Ascending aorta (tissue), 2 donors: Measurements from ENCODE around the gene TCF4. TPM values are rescaled to one million over a fixed set of nuclear protein-coding genes. Genes with fewer than 3 reads are reported as not detected.
A peak's percentile ranks its signal among the peaks of the same experiment; 100 is the strongest.

ENCODE experiments used
- DNase-seq, 2 donors: peaks; one replicate each; pipeline ENCODE4 v3.0.0-alpha.2; 2019; ENCODE audit warnings: low spot score in 2 of 2
- H3K27ac ChIP-seq, 2 donors: fragments of 200-600 bp; sonication (generic); one replicate each; pipeline ENCODE4 v1.5.1; 2016 to 2017; ENCODE audit warnings: mild to moderate bottlenecking in 1 of 2
- H3K27me3 ChIP-seq: fragments of 200-600 bp; sonication (generic); one replicate; pipeline ENCODE4 v1.5.1; 2017
- H3K36me3 ChIP-seq, 2 donors: fragments of 200-600 bp; sonication (generic); one replicate each; pipeline ENCODE4 v1.5.1; 2016
- H3K4me1 ChIP-seq, 2 donors: fragments of 200-600 bp; sonication (generic); one replicate each; pipeline ENCODE4 v1.5.1; 2016 to 2017; ENCODE audit warnings: mild to moderate bottlenecking in 1 of 2
- H3K4me3 ChIP-seq, 2 donors: fragments of 200-600 bp; sonication (generic); one replicate each; pipeline ENCODE4 v1.5.1; 2016 to 2017; ENCODE audit warnings: mild to moderate bottlenecking in 1 of 2
- H3K9me3 ChIP-seq, 2 donors: fragments of 200-600 bp; sonication (generic); one replicate each; pipeline ENCODE4 v1.5.1; 2016
- CTCF ChIP-seq, 3 experiments: fragments of 200-600 bp in 2 of 3; fragments of 450-650 bp in 1 of 3; sonication (generic) in 2 of 3; IDR thresholded peaks; one replicate each; pipeline ENCODE4 v1.5.1; 2016 to 2019; ENCODE audit warnings: antibody characterized with exemption in 3 of 3, mild to moderate bottlenecking in 1 of 3, moderate library complexity in 1 of 3
- intact Hi-C: fragments of 100-400 bp; cut with DNase I; formaldehyde crosslinking; loops from one replicate; pipeline ENCODE4 v1.15.1; 2023
- total RNA-seq: library from RNA; depleted of rRNA; stranded (reverse); fragments of >200 nt; gene quantifications from one replicate; pipeline ENCODE4 v1.1.0, GENCODE V29; 2016

The TCF4 gene
- total RNA-seq, 1 donor from 2014 or later, result 180 TPM

GRCh38 chr18:55280503-55280902 lies 307.5 kb downstream of the TCF4 start:
- TF ChIP-seq CTCF (IDR thresholded peaks at IDR 0.05), result no peak
- Histone ChIP-seq H3K4me3 (no peak overlapping the region), H3K27ac (no peak overlapping the region), H3K4me1 (peaks cover 0 to 7% of the 10 kb centered on the region in 2 donors), H3K27me3 (no peaks in the 10 kb centered on the region), H3K36me3 (peaks cover 0 to 7% of the 10 kb centered on the region in 2 donors), H3K9me3 (no peaks in the 10 kb centered on the region)
- DNase-seq, result no peak
- intact Hi-C loops, result no loop called here

- DNase-seq, result peak in 1 of 2 donors; percentile 78
- Histone ChIP-seq H3K27me3 (no peaks in the 10 kb centered on the region), H3K4me1 (peaks cover 0 to 3% of the 10 kb centered on the region in 2 donors), H3K9me3 (no peaks in the 10 kb centered on the region), H3K27ac (no peak overlapping the region), H3K36me3 (peaks cover 0 to 27% of the 10 kb centered on the region in 2 donors), H3K4me3 (no peak overlapping the region)
- intact Hi-C loops, result no loop called here
- no peak for TF ChIP-seq CTCF (IDR thresholded peaks at IDR 0.05)
Measured at GRCh38 chr18:55275039-55275901, 312.7 kb downstream of the TCF4 start.

DNA sequence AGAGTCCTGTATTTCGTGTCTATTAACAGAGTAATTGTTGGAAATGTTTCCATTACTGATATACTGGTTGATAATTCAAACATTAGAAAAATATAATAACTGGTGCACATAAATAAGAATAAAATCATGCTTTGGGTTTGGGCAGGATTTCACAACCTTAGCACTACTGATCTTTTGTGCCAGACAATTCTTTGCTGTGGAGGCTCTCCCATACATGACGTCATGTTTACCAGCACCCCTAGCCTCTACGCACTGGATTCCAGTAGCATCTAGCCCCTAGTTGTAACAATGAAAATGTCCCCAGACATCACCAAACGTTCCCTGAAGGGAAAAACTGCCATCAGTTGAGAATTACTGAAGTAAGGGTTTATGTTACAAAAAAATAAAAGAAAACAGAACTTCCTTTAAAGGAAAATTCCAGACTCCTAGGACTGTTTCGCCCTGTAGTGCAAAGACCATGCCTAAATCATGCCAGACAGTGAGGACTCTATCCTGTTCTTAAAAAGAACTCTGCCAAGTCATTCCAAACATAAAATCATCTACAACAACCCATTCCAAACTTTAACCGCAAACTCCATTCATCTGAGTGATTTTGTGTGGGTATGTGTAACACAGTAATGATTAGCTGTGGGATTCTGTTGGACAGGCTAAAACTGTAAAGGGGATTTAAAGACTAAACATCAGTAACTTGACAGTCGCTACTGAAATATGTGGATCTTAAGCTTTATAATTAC lies 315.3 kb downstream of the TCF4 start:
- Histone ChIP-seq H3K4me3 (no peak overlapping the region), H3K27ac (peak overlapping the region; percentile 48 to 70), H3K27me3 (no peaks in the 10 kb centered on the region), H3K36me3 (peaks cover 14 to 40% of the 10 kb centered on the region in 2 donors), H3K9me3 (no peaks in the 10 kb centered on the region), H3K4me1 (peaks cover 0 to 3% of the 10 kb centered on the region in 2 donors)
- DNase-seq, result peak in 1 of 2 donors; percentile 67
- intact Hi-C loops, result loop anchor here (5.0 kb wide), 1 partner anchor 45 kb away; no protein-coding TSS in a partner anchor
- TF ChIP-seq CTCF (IDR thresholded peaks at IDR 0.05), result no peak

- intact Hi-C loops, result loop anchor here (5.0 kb wide), 1 partner anchor 48 kb away; no protein-coding TSS in a partner anchor
Measured at GRCh38 chr18:55269622-55270021, 318.4 kb downstream of the TCF4 start.

More at GRCh38 chr18:55269622-55270021, 318.4 kb downstream of the TCF4 start:
- DNase-seq, result no peak
- peaks cover 17 to 49% of the 10 kb centered on the region in 2 donors for H3K36me3 ChIP-seq
- H3K27me3 ChIP-seq, result no peaks in the 10 kb centered on the region
- H3K27ac ChIP-seq, result no peak overlapping the region
- no peak overlapping the region for H3K4me3 ChIP-seq
- no peaks in the 10 kb centered on the region for H3K9me3 ChIP-seq
- TF ChIP-seq CTCF (IDR thresholded peaks at IDR 0.05), result no peak
- peaks cover 0 to 3% of the 10 kb centered on the region in 2 donors for H3K4me1 ChIP-seq
